ENCODE results near the gene CACNB4. TPM values are rescaled to one million over a fixed set of nuclear protein-coding genes. Genes with fewer than 3 reads are reported as not detected.

Gene CACNB4
- total RNA-seq, 1 donor, result 0.43 TPM

- no peak for TF ChIP-seq CTCF (IDR thresholded peaks at IDR 0.05; ENCODE audit: insufficient read depth, low read depth, low read length)
- no peak for DNase-seq (ENCODE audit: low read depth)
- no peak overlapping the region for H3K4me3 ChIP-seq (ENCODE audit: low read depth, low read length)
These were observed 31.0 kb downstream of the CACNB4 start for GRCh38 chr2:152067823-152068222.

- no peak overlapping the region for H3K4me3 ChIP-seq (ENCODE audit: low read depth, low read length)
- no peak for TF ChIP-seq CTCF (IDR thresholded peaks at IDR 0.05; ENCODE audit: insufficient read depth, low read depth, low read length)
- DNase-seq (ENCODE audit: low read depth), result no peak
These were observed 32.9 kb downstream of the CACNB4 start for GRCh38 chr2:152065945-152066344.

- TF ChIP-seq CTCF (IDR thresholded peaks at IDR 0.05; ENCODE audit: insufficient read depth, low read depth, low read length), result no peak
- DNase-seq (ENCODE audit: low read depth), result no peak
These were observed 34.8 kb downstream of the CACNB4 start for GRCh38 chr2:152064001-152064400.

DNA sequence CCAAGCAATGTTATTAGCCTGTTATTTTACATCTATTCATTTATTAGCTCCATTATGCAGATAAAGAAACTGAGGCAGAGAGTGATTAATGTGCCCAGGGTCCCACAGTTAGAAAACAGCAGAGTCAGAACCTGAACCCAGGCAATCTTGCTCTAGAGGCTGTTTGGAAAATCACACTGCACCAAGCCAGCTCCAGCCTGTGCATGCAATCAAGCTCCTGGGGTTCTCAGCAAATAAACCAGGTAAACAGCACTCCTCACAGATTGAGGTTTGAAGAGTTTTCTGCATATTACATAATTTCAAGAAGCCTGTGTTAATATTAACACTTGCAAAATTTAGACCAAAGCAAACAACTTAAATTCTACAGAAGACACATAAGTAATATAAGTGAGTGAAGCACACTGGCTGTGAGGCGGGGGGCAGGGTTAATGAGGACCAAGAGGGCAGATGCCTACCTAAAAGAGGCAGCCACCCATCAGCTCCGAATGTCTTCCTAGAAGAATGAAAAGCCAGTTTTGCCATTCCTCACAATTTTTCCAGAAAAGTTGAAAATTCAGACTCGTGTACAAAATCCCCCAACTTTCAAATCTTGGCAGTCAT lies 35.4 kb downstream of the CACNB4 start:
- TF ChIP-seq CTCF (IDR thresholded peaks at IDR 0.05; ENCODE audit: insufficient read depth, low read depth, low read length), result no peak
- H3K4me3 ChIP-seq (ENCODE audit: low read depth, low read length), result no peak overlapping the region
- DNase-seq (ENCODE audit: low read depth), result no peak

More at GRCh38 chr2:152064001-152064400, 34.8 kb downstream of the CACNB4 start:
- no peak overlapping the region for H3K4me3 ChIP-seq (ENCODE audit: low read depth, low read length)

DNA sequence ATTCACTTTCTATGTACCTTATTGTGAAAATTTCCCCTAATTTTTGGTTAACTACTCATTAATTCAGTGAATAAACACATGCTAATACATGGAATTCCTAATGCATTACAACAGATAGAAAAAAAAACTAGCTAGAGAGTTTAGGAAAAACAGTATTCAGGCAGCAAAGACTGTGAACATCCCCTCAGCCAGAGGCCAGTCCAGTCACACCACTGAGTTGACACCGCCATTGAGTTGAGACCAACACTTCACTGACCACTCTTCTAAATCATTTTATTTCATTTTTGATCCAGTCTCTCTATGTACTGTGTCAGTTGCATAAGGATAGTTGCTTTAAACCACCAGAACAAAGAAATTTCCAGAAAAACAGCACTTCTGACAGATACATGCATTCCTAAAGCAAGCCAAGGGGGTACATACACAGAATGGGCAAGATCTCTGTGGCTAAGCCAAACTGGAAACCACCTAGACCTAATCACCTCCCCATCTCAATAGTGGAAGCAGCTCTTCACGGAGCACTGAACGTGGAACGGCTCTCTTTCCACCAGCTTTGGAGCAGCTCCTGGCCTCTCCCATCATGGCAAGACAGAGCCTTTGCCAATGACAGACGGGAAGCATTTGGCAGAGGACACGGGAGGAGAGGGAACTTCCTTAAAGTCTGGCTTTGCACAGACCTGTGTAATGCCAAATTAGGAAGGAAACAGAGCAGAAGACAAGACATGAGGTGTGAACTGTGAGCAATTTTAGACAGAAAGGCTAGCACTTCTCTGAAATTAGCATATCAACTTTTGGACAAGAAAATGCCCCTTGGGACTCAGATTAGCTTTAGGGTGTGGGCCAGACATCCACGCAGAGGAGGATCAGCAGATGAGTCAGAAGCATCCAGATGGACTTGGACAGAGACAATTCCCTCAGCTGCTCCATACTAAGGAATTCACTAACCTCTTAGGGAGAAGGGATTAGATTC lies 36.4 kb downstream of the CACNB4 start:
- H3K4me3 ChIP-seq (ENCODE audit: low read depth, low read length), result no peak overlapping the region
- peak; percentile 59 for DNase-seq (ENCODE audit: low read depth)
- no peak for TF ChIP-seq CTCF (IDR thresholded peaks at IDR 0.05; ENCODE audit: insufficient read depth, low read depth, low read length)

DNA sequence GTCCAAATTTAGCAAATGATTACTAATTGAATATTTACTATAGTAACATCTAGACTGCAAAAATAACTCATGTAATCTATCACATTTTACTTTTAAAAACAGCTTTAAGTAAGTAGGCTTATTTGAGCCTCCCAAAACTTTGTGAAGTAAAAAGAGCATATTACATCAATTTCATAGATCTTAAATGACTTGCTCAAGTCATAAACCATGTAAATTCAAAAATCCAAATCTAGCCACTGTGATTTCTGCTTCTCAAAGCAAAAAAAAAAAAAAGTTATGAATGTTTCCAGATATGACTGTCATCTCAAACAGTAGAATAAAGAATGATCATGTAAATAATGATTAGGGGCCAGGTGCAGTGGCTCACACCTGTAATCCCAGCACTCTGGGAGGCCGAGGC lies 37.5 kb downstream of the CACNB4 start:
- H3K4me3 ChIP-seq (ENCODE audit: low read depth, low read length), result no peak overlapping the region
- no peak for TF ChIP-seq CTCF (IDR thresholded peaks at IDR 0.05; ENCODE audit: insufficient read depth, low read depth, low read length)
- no peak for DNase-seq (ENCODE audit: low read depth)

Data from fibroblast of villous mesenchyme (primary cell).